Nephron (organoid): Measurements from ENCODE around the gene KCNT1.
"Not testable (repeated sequence)": the region's sequence is repeated elsewhere in the genome, so short reads cannot be mapped to it uniquely, and the experiment has no call there.

ENCODE experiments used
- H3K27ac Mint-ChIP-seq, 3 experiments: 2 replicates each; pipeline ENCODE4 v1.8.0; 2020; ENCODE audit warnings: mixed read lengths in 3 of 3, mild to moderate bottlenecking in 2 of 3, moderate library complexity in 1 of 3
- H3K27me3 Mint-ChIP-seq: 2 replicates; pipeline ENCODE4 v1.8.0; 2021; ENCODE audit warnings: low read depth, mild to moderate bottlenecking, moderate library complexity, mixed read lengths
- H3K36me3 Mint-ChIP-seq: 2 replicates; pipeline ENCODE4 v1.8.0; 2020; ENCODE audit warnings: low read depth, mixed read lengths
- H3K4me1 Mint-ChIP-seq: 2 replicates; pipeline ENCODE4 v1.8.0; 2020; ENCODE audit warnings: mixed read lengths
- H3K4me3 Mint-ChIP-seq, 3 experiments: 2 replicates each; pipeline ENCODE4 v1.8.0; 2020; ENCODE audit warnings: mild to moderate bottlenecking in 3 of 3, mixed read lengths in 3 of 3, moderate library complexity in 2 of 3
- H3K9me3 Mint-ChIP-seq: 2 replicates; pipeline ENCODE4 v1.8.0; 2020; ENCODE audit warnings: mixed read lengths
- CTCF ChIP-seq, 3 experiments: fragments of 200-600 bp; sonication (generic); IDR thresholded peaks; one replicate each; pipeline ENCODE4 v1.5.0; 2021; ENCODE audit warnings: antibody characterized with exemption in 3 of 3; ENCODE audit not compliant: unreplicated experiment in 3 of 3

KCNT1 gene

GRCh38 chr9:135669616-135670285 is 32.2 kb upstream of the KCNT1 start:
- Mint-ChIP-seq H3K4me3 (no peak overlapping the region), H3K27ac (no peak overlapping the region), H3K4me1 (peaks cover 4% of the 10 kb centered on the region), H3K36me3 (no peaks in the 10 kb centered on the region), H3K27me3 (peaks cover 14% of the 10 kb centered on the region), H3K9me3 (peaks cover 5% of the 10 kb centered on the region)
- no peak for TF ChIP-seq CTCF (IDR thresholded peaks at IDR 0.05; ENCODE audit: unreplicated experiment in 3 of 3)

DNA sequence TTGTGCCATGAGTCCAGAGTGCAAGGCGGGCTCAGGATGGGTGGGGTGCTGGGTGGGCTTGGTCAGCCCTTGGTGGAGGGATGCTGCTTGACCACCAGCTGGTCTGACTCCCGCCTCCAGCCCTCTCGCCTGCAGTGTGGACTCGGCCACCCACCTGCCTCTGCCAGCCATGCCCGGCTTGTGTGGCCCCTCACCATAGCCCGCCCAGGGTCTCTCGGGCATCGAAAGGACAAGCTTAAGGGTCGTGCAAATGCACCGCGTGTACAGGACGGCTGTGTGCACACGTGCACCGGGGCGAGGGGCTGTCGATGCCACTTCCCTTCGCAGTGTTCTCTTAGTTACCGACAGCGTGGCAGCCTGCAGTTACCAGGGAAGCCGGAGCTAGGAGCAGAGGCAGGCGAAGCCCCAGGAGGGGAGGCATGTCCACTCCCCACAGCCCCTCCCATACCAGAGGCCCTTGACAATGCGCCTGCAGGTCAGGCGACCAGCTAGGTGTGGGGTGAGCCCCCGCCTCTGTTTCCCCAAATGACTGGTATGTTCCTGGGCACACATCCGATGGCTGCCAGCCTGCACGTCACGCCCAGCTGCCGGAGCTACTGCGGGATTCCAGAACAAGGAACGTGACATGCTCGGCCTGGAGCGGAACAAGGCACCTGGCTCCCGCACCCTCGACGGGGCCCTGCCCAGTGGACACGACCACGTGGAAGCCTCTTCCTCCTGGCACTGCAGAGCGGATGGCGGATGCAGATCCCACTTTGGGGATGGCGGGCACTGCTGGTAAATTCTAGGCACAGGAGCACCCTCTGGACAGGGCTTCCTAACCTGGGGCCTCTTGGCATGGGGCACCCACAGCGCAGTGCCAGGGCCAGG is 31.0 kb upstream of the KCNT1 start:
- no peak overlapping the region for H3K4me3 Mint-ChIP-seq
- no peak overlapping the region for H3K27ac Mint-ChIP-seq
- peaks cover 5% of the 10 kb centered on the region for H3K9me3 Mint-ChIP-seq
- no peaks in the 10 kb centered on the region for H3K36me3 Mint-ChIP-seq
- H3K27me3 Mint-ChIP-seq: peaks cover 17% of the 10 kb centered on the region
- H3K4me1 Mint-ChIP-seq: peaks cover 4% of the 10 kb centered on the region
- no peak for TF ChIP-seq CTCF (IDR thresholded peaks at IDR 0.05; ENCODE audit: unreplicated experiment in 3 of 3)

DNA sequence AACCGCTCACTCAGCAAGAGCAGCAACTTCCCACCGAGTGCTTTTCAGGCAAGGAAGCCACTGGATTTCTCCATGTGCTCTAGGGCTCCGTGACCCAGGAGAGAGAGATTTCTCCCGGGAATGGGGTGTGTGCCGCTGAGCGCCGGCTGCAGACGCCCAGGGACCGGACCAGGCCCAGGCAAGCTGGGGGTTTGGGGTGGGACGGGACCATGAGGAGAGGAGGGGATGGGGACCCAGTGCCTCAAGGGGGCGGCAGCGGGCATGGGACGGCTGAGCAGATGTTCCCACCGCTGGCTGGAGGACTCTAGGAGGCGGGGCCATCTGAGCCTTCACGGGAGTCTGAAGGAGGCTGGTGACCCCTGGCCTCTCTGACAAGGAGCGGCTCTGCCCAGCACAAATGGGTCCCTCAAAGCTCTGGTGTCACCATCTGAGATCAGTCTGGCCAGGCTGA is 30.4 kb upstream of the KCNT1 start:
- H3K4me1 Mint-ChIP-seq: no peaks in the 10 kb centered on the region
- H3K27me3 Mint-ChIP-seq: peaks cover 17% of the 10 kb centered on the region
- TF ChIP-seq CTCF (IDR thresholded peaks at IDR 0.05; ENCODE audit: unreplicated experiment in 3 of 3): no peak
- H3K4me3 Mint-ChIP-seq: no peak overlapping the region
- H3K27ac Mint-ChIP-seq: no peak overlapping the region
- H3K9me3 Mint-ChIP-seq: peaks cover 5% of the 10 kb centered on the region
- no peaks in the 10 kb centered on the region for H3K36me3 Mint-ChIP-seq

DNA sequence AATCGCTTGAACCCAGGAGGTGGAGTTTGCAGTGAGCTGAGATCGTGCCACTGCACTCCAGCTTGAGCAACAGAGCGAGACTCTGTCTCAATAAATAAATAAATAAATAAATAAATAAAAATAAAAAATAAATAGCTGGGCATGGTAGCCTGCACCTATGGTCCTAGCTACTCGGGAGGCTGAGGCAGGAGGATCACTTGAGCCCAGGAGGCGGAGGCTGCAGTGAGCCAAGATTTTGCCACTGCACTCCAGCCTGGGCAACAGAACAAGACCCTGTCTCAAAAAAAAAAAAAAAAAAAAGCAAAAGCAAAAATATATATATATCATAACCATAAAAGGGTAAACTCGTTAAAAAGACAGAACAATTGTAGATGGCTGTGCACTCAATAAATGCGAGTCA is 29.2 kb upstream of the KCNT1 start:
- H3K4me3 Mint-ChIP-seq, H3K36me3 Mint-ChIP-seq, H3K4me1 Mint-ChIP-seq, H3K9me3 Mint-ChIP-seq, H3K27ac Mint-ChIP-seq: not testable (repeated sequence)
- peaks cover 20% of the 10 kb centered on the region for H3K27me3 Mint-ChIP-seq

GRCh38 chr9:135673941-135674340 is 28.0 kb upstream of the KCNT1 start:
- Mint-ChIP-seq H3K4me3 (no peak overlapping the region), H3K9me3 (peaks cover 4% of the 10 kb centered on the region), H3K4me1 (no peaks in the 10 kb centered on the region), H3K36me3 (no peaks in the 10 kb centered on the region), H3K27ac (no peak overlapping the region), H3K27me3 (peaks cover 22% of the 10 kb centered on the region)
- no peak for TF ChIP-seq CTCF (IDR thresholded peaks at IDR 0.05; ENCODE audit: unreplicated experiment in 3 of 3)

- Mint-ChIP-seq H3K4me3 (no peak overlapping the region), H3K36me3 (no peaks in the 10 kb centered on the region), H3K27me3 (peaks cover 22% of the 10 kb centered on the region), H3K27ac (no peak overlapping the region), H3K4me1 (no peaks in the 10 kb centered on the region), H3K9me3 (no peaks in the 10 kb centered on the region)
- TF ChIP-seq CTCF (IDR thresholded peaks at IDR 0.05; ENCODE audit: unreplicated experiment in 3 of 3): no peak
These were observed 27.0 kb upstream of the KCNT1 start for GRCh38 chr9:135674977-135675376.
